ENCODE data around the gene STK24.
"Not testable (repeated sequence)": the region's sequence is repeated elsewhere in the genome, so short reads cannot be mapped to it uniquely, and the experiment has no call there.

Gene STK24

DNA sequence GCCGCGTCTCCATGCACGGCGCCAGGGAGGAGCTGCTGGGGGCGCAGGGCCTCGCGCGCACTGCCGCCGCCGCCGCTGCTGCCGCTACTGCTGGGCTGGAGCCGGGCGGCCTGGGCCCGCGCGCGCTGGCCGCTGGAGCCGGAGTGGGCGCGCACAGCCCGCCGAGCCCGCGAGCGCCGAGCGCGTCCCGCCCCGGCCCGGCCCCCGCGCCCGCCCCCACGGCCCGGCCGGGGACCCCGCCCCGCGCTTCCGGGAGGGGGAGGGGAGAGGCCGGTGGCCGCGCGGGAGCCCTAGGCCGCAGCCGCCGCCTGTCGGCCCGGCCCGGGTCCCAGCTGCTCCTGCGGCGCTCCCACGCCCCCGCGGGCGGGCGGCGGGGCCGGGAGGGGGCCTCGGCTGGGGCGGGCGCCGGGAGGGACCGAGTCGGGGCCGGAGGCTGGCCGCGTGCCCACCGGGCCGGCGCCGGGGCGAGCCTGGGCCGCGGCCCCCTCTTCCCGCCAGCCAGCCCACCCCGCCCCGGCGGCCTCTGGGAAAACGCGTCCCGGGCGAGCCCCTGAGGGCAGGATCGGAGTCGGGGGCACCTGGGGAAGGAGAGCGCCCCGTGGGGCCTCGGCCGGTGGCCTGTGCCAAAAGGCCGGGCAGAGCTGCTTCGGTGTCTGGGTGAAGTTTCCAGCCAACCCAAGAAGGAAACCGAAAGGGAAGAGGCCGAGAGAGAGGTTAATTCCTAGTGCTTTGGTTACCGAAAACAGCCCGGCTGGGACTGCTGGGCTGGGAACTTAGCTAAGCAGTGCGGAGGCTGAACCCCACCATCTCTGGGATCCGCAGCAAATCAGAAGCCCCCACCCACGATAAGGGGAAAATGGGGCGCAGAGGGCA, at the start of gene STK24:
TSS of gene STK24 (minus strand) at position 145 of the 873 bp plus-strand sequence. CDS start 321 bp downstream, outside the sequence.
- DNase-seq = peak; percentile 73

DNA sequence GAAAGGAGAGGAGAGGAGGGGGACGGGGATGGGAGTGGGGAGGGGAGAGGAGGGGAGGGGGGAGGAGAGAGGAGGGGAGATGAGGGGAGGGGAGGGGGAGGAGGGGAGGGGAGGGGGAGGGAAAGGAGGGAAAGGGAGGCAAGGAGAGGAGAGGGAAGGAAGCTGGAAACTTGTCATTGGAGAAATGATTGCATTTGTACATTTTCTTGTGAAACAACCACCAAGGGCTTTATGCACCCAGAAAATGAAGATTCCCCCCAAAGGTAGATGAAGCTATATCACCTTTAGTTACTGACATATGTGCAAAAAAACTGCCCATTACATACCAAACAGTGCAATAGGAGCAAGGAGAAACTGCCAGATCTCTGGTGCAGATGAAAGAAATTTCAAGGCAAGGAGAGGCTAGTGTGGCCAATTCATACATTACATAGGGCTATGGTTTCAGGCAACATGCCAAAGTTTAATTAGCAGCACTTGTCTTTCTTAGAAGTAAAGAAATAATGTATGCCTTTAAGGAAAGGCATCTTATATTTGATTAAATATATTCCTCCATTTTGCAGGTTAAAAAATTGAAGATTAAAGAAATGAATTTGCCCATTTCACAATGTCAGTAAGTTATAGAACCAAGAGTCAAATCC, 49.5 kb upstream of the STK24 start:
- no peak for DNase-seq

DNA sequence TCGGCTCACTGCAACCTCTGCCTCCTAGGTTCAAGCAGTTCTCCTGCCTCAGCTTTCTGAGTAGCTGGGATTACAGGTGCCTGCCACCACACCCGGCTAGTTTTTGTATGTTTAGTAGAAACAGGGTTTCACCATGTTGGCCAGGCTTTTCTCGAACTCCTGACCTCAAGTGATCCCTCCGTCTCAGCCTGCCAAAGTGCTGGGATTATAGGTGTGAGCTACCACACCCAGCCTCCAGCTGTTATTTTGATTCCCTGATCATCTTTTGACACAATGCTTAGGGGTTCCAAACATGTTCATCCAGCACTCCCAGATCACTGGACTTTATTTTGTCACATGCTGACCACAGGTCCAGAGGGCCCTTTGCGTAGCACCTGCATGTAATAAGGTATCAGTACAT, 47.7 kb upstream of the STK24 start:
- DNase-seq = not testable (repeated sequence)

DNA sequence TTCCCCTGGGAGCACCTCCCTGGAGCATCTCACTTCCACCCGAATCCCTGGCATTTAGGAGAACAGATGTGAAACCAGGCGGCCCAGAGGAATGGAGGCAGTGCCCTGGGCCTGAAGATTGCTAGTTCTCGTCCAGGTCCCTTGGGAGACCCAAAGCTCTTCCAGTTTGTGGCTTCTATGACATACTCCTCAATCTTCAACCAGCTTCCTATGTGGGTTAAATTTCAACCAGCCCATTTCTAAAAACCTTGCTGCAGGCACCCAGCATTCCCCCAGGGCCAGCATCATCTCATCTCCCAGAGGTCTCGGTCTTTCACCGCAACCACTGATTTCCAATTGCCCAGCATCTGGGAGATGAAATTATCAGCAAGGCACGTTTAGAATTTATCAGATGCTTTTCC, 46.0 kb upstream of the STK24 start:
- DNase-seq = no peak

DNA sequence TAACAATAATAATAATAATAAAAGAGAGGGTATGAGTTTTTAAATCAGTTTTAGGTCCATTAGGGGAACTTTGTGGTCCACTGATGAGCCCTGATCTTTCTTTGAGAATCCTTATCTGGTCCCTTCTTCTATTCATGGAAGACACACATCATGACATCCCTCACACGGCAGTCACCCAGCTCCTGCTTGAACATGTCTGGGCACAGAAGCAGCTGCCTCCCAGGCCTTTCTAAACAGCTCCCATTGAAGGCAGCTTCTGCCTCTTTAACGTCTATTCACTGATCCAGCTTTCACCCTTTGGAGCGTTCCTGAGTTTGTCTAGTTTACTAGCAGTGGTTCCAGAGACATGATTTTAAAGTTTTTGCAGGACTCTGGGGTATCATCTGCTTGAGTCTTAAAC, 42.6 kb upstream of the STK24 start:
- DNase-seq = no peak

DNA sequence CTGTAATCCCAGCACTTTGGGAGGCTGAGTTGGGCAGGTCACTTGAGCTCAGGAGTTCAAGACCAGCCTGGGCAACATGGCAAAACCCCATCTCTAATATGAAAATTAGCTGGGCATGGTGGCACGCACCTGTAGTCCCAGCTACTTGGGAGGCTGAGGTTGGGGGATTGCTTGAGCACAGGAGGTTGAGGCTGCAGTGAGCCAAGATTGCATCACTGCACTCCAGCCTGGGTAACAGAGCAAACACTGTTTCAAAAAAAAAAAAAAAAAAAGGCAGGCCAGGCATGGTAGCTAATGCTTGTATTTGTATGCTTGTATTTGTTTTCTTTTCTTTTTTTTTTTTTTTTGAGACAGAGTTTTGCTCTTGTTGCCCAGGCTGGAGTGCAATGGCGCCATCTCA, 38.7 kb upstream of the STK24 start:
- DNase-seq = not testable (repeated sequence)

DNA sequence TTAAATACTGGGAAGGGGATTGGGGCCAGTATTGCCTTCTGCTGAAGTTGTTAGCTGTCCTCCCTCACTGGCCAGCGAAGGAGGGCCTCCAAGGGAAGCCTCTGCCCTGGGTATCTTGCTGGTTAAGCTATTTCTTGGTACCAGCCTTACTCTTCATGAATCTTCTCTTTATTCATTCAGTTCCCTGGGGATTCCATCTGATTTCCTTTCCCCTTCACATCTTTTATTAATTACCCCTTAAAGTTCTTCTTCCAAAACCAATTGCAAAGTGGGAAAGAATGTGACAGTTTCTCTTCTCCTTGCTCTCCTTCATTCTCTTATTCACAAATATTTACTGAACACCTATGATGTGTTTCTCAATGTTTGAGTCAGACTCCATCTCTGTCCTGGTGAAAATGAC, 36.7 kb upstream of the STK24 start:
- no peak for DNase-seq

DNA sequence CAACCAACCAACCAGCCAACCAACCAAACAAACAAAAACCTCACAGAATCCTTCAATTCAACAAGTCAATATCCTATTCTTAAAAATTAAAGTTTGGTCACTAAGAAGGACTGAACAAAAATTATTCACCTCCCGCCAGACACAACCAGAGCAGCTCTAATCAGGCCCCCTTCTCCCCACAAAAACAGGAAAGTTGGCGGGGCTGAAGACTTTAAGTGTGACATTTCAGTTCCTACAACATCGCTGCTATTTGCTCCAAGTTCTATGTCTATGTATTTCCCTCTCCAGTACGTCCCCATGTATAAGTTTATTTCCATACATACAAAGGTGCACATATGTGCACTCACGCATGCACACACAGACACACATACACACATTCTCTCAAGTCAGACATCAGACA, 32.8 kb upstream of the STK24 start:
- DNase-seq = no peak

DNA sequence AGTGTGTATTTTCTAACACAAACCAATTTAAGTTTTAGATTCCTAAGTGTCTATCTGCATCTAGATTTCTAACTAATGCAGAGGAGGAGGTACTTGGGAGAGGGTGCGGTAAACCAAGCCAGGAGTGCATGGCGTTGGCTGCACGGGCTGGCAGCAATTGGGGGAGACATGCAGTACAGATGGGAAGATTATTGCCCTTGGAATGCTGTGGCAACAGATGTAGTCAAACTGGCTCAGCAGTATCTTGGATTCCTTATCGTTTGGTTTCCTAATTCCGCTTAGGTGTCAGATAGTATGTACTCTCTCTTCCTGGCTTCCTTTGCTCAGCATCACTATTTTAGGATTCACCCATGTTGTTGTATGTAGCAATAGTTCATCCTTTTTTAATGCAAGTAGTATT, 29.4 kb upstream of the STK24 start:
- no peak for DNase-seq

DNA sequence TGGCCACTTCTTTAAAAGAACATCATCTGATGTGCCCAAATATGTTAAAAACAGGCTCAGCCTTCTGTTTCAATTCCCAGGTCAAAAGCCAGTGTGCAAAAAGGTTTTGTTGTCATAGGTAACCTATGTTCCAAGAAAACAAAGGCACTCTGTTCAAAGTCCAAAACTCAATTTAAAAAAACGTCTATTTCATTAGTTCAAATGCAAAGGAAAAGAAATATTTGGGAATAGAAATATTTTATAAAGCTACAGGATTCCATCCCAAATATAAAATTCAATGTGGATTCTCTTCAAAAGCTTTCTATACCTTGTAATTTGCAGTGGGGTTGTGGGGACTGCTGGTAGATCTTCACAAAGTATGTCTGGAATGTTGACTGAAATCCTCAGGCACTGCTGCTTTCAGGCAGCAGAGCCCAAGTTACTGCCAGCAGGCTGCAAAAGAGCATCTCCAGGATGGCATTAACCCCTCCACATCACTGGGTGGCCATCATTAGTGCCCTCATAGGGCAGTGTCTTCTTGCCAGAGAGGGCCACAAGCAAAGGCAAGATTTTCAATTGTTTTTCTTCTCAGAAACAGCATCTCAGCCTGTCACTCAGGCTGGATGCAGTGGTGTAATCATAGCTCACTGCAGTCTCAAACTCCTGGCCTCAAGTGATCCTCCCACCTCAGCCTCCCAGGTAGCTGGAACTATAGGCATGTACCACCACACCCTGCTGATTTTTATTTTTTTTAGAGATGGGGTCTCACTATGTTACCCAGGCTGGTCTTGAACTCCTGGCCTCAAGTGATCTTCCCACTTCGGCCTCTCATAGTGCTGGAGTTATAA, 22.8 kb upstream of the STK24 start:
- DNase-seq = no peak

DNA sequence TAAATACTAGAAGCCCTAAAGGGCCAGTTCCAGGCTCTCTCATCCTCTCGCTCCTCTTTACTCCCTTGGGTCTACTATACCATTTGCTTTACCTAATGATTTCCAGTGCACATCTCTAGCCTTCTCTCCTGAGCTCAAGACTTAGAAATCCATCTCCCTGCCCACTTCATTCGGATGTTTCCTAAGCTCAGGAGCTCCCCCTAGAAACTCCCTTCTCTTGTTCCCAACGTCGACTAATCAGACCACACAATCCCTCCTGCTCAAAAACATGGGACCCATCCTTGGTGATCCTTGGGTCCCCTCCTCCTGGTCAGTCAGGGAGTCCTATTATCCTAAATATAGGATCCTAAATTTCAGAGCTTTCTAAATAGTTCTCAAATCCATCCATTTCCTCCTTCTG, 21.1 kb upstream of the STK24 start:
- DNase-seq = no peak

DNA sequence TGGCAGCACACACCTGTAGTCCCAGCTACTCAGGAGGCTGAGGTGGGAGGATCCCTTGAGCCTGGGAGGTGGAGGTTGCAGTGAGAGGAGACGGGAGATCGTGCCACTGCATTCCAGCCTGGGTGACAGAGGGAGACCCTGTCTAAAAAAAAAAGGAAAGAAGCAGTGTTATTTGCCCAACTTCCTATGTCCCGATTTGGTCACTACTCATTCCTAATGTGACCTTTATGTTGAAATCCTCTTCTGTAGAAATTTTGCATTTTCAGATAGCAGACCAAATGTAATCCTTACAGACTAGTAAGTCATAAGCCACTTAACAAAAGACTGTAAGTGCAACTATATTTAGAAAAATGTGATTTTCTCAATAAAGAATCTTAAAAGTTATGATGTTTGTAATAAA, 18.2 kb upstream of the STK24 start:
- DNase-seq = no peak

DNA sequence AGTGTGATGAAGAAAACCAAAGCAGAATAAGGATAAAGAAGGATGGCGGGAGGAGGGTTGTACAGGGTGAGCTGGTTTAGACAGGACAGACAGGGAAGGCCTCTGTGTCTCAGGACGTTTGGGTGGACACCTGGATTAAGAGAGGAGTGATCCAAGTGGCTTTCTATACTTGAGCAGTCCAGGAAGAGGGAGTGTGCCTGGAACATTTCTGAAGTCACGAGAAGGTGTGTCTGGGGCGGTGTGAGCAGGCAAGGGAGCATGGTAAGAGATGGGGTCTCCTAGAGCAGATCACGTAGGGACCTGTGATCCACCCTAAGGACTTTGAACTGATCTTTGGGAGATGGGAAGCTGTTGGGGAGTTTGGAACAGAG, 15.4 kb upstream of the STK24 start:
- no peak for DNase-seq

DNA sequence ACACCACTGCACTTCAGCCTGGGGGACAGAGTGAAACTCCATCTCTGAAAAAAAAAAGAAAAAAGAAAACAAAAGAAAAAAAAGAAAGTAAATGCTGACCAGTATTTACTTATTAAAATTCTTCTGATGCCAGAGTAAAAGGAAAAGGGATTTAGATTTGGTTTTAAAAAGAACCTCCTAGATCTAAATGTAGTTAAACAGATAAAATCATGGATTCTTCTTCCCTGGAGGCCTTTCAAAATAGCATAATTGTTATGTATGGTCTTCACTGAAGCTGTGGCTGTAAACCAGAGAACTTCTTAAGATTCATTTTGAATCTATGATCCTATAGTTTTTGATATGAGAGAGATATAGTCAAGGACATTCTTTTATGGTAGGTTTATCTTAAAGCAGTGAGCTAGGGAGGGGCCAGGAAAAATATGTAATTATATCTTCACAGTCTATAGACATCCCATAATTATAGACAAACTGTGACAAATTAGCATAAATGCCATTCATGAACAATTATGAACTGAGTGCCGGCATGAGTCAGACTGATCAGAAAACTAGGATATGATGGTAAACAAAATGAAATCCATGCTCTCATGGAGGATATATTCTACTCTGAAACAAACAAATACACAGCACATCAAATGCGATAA, 14.9 kb upstream of the STK24 start:
- DNase-seq = no peak

DNA sequence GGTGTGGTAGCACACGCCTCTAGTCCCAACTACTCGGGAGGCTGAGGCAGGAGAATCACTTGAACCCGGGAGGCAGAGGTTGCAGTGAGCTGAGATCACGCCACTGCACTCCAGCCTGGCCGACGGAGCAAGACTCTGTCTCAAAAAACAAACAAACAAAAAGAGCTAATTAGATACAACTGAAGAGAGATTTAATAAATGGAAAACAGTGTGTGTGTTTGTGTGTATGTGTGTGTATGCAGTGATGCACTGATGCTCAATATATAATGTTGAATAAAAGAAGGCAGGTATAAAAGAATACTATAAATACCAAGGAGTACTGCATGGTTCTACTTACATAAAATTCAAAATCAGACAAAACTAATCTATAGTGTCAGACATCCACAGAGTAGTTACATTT, 13.6 kb upstream of the STK24 start:
- not testable (repeated sequence) for DNase-seq

DNA sequence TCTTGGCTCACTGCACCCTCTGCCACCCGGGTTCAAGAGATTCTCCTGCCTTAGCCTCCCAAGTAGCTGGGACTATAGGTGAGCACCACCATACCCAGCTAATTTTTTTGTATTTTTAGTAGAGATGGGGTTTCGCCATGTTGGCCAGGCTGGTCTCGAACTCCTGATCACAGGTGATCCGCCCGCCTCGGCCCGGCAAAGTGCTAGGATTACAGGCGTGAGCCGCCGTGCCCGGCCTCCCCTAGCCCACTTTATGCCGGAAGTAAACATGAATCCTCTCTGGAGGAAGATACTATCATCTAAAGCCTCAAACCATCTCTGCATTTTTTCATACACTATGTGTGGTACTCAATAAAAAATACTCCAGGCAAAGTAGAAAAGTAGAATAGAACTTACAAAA, 12.6 kb upstream of the STK24 start:
- not testable (repeated sequence) for DNase-seq

DNA sequence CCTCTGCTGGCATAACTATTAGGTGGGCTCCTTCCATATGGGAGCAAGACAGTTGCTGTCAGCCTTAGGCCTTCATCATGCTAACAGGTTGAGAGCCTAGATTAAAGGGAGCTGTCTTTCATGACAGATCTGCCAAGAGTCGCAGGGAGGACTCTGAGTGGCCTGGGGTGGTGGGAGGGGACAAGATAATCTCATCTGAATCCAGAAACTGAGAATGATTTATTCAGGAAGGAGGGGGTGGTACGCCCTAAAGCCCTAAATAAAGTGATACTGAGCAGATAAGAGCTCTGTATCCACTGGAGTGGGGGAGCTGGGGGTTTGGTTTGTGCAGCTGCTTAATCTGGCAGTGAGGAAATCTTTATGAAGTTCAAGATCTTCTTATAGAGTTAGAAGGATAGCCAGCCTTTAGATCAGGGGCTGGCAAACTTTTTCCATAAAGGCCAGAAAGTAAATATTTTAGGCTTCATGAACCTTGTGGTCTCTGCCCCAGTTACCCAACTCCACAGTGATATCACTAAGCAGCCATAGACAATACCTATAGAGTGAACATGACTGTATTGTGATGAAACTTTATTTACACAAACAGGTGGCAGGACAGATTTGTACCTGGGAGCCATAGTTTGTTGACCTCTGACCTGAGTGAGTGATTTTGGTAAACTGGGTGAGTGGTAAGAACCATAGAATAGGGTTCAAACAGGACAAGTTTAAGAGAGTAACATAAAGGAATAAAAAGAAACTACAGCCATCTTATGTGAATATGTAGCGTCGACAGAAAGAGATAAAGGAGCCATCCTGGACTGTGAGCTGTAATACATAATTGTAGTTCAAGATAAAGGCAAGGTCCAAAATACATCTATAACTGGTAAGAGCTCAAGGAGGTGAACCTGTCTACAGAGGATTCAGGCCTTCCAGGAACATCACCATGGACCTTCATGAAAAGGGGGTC, 9.8 kb upstream of the STK24 start:
- DNase-seq = no peak

DNA sequence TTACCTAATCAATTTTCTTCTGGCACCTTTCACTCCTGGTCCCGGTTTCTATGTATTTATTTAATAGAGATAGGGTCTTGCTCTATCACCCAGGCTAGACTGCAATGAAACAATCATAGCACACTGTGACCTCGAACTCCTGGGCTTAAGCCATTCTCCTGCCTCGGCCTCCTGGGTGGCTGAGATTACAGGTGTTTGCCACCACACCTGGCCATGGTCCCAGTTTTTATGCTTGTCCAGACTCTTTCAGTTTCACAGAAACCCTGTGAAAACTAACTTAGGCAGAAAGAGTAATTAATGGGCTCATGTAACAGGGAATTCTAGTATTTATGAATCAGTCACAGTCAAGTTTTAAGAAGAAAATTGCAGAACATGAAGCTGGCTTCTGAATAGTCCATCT, 9.0 kb upstream of the STK24 start:
- no peak for DNase-seq

DNA sequence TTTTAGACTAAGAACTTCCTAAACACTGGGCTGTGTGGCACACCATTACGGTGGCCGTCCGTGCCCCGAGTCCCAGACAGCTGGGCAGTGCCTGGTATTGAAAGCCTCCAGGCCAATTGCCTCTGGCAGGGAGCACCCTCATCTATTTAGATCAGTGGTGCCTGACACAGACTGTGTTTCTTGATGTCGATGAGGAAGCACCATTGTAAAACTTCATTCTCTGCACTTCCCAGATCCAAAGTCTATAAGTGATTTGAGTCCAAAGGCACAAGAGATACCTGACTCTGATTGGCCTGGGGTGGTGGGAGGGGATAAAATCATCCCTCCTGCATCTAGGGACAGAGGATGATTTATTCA, 8.5 kb upstream of the STK24 start:
- no peak for DNase-seq

DNA sequence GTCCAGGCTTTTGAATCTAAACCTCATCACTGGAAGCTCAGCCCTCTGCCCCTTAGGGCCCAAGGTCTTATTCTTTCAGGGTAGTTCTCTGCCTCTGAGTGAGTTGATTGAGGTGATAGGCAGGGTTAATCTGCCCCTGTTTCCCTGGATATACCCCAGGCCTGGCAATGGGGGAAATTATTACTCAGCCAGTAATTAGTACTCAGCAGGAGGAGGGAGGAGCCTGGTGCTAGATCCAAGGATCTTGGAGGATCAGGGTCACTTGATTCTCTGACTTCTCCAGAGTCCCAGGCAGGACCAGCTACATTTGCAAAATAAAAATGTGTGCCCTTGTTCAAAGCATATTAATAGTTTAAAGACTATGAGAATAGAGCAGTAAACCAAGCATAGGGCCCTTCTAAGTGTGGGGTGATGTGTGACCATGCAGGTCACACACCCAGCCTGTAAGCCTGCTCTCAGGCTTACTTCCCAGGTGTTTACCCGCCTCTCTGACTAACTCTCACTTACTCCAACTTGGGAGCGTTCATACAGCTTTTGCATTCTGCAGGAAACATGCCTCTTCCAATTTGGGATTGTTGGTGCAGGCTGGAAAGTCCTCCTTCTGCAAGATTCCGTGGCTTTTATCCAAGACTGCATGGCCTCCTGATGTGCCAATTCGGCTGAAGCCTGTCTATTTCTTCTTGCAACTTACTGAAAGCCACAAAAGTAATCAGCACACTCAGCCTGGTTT, 7.9 kb upstream of the STK24 start:
- no peak for DNase-seq

DNA sequence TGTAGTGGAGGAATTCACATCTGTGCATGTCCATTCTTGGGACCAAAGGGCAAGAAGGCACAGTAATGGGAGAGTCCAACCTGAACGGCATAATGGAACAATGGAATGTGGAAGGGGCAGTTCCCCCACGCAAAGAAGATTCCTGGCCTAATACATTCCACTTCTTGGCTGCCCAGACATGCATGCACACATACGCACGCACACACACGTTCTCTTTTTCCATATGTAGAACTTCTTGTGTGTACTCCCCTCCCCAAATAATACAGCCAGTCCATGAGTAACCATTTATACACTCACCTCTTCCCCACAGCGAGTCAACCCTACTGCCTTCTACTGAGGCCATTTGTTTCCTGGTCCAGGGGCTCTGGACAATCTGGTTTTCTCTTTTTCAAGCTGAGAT, 6.0 kb upstream of the STK24 start:
- DNase-seq = no peak
